ENCODE data around the gene TRMT112. TPM values are rescaled to one million over a fixed set of nuclear protein-coding genes. Genes with fewer than 3 reads are reported as not detected.

The TRMT112 gene
- total and polyA plus RNA-seq, 2 experiments from 2014 or later, result 298 to 927 TPM

DNA sequence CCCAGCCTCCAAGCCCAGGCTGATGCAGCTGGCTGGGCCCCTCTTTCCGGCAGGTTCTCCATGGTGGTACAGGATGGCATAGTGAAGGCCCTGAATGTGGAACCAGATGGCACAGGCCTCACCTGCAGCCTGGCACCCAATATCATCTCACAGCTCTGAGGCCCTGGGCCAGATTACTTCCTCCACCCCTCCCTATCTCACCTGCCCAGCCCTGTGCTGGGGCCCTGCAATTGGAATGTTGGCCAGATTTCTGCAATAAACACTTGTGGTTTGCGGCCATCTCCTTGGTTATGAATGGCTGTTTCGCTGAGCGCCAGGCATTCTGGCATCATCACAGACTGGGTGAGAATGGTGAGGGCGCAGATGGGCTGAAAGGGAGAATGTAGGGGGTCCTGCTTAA, 4.2 kb upstream of the TRMT112 start (continued):
- TF ChIP-seq, protein P1, sequence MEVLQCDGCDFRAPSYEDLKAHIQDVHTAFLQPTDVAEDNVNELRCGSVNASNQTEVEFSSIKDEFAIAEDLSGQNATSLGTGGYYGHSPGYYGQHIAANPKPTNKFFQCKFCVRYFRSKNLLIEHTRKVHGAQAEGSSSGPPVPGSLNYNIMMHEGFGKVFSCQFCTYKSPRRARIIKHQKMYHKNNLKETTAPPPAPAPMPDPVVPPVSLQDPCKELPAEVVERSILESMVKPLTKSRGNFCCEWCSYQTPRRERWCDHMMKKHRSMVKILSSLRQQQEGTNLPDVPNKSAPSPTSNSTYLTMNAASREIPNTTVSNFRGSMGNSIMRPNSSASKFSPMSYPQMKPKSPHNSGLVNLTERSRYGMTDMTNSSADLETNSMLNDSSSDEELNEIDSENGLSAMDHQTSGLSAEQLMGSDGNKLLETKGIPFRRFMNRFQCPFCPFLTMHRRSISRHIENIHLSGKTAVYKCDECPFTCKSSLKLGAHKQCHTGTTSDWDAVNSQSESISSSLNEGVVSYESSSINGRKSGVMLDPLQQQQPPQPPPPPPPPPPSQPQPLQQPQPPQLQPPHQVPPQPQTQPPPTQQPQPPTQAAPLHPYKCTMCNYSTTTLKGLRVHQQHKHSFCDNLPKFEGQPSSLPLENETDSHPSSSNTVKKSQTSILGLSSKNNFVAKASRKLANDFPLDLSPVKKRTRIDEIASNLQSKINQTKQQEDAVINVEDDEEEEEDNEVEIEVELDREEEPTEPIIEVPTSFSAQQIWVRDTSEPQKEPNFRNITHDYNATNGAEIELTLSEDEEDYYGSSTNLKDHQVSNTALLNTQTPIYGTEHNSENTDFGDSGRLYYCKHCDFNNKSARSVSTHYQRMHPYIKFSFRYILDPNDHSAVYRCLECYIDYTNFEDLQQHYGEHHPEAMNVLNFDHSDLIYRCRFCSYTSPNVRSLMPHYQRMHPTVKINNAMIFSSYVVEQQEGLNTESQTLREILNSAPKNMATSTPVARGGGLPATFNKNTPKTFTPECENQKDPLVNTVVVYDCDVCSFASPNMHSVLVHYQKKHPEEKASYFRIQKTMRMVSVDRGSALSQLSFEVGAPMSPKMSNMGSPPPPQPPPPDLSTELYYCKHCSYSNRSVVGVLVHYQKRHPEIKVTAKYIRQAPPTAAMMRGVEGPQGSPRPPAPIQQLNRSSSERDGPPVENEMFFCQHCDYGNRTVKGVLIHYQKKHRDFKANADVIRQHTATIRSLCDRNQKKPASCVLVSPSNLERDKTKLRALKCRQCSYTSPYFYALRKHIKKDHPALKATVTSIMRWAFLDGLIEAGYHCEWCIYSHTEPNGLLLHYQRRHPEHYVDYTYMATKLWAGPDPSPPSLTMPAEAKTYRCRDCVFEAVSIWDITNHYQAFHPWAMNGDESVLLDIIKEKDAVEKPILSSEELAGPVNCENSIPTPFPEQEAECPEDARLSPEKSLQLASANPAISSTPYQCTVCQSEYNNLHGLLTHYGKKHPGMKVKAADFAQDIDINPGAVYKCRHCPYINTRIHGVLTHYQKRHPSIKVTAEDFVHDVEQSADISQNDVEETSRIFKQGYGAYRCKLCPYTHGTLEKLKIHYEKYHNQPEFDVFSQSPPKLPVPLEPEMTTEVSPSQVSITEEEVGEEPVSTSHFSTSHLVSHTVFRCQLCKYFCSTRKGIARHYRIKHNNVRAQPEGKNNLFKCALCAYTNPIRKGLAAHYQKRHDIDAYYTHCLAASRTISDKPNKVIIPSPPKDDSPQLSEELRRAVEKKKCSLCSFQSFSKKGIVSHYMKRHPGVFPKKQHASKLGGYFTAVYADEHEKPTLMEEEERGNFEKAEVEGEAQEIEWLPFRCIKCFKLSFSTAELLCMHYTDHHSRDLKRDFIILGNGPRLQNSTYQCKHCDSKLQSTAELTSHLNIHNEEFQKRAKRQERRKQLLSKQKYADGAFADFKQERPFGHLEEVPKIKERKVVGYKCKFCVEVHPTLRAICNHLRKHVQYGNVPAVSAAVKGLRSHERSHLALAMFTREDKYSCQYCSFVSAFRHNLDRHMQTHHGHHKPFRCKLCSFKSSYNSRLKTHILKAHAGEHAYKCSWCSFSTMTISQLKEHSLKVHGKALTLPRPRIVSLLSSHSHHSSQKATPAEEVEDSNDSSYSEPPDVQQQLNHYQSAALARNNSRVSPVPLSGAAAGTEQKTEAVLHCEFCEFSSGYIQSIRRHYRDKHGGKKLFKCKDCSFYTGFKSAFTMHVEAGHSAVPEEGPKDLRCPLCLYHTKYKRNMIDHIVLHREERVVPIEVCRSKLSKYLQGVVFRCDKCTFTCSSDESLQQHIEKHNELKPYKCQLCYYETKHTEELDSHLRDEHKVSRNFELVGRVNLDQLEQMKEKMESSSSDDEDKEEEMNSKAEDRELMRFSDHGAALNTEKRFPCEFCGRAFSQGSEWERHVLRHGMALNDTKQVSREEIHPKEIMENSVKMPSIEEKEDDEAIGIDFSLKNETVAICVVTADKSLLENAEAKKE (CRISPR knock-in tag; IDR thresholded peaks at IDR 0.05), result no peak
- TF ChIP-seq EZH2phosphoT487 (IDR thresholded peaks at IDR 0.05; ENCODE audit: unreplicated experiment) (no peak), STAT1 (IDR thresholded peaks at IDR 0.05; ENCODE audit: unreplicated experiment) (no peak), ZNF114 (CRISPR knock-in tag; IDR thresholded peaks at IDR 0.05) (no peak), JUNB (IDR thresholded peaks at IDR 0.05; ENCODE audit: unreplicated experiment) (no peak)
- TF ChIP-seq, protein P2, sequence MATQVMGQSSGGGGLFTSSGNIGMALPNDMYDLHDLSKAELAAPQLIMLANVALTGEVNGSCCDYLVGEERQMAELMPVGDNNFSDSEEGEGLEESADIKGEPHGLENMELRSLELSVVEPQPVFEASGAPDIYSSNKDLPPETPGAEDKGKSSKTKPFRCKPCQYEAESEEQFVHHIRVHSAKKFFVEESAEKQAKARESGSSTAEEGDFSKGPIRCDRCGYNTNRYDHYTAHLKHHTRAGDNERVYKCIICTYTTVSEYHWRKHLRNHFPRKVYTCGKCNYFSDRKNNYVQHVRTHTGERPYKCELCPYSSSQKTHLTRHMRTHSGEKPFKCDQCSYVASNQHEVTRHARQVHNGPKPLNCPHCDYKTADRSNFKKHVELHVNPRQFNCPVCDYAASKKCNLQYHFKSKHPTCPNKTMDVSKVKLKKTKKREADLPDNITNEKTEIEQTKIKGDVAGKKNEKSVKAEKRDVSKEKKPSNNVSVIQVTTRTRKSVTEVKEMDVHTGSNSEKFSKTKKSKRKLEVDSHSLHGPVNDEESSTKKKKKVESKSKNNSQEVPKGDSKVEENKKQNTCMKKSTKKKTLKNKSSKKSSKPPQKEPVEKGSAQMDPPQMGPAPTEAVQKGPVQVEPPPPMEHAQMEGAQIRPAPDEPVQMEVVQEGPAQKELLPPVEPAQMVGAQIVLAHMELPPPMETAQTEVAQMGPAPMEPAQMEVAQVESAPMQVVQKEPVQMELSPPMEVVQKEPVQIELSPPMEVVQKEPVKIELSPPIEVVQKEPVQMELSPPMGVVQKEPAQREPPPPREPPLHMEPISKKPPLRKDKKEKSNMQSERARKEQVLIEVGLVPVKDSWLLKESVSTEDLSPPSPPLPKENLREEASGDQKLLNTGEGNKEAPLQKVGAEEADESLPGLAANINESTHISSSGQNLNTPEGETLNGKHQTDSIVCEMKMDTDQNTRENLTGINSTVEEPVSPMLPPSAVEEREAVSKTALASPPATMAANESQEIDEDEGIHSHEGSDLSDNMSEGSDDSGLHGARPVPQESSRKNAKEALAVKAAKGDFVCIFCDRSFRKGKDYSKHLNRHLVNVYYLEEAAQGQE (IDR thresholded peaks at IDR 0.05; ENCODE audit: unreplicated experiment), result no peak

All from GM23338 (cell line).